Measurements from ENCODE around the gene KRTAP1-3.
"Not testable (repeated sequence)": the region's sequence is repeated elsewhere in the genome, so short reads cannot be mapped to it uniquely, and the experiment has no call there.

KRTAP1-3 gene

GRCh38 chr17:41003926-41004325 is 30.7 kb downstream of the KRTAP1-3 start:
- no peak for DNase-seq (ENCODE audit: extremely low read depth, low read depth)
- no peak for TF ChIP-seq CTCF (IDR thresholded peaks at IDR 0.05; ENCODE audit: low read depth, low read length, missing control alignments)

GRCh38 chr17:41002814-41003213 is 31.9 kb downstream of the KRTAP1-3 start:
- H3K4me3 ChIP-seq (replicated peaks; ENCODE audit: low read depth, low read length): no peak overlapping the region
- no peak for DNase-seq (ENCODE audit: extremely low read depth, low read depth)
- no peak for TF ChIP-seq CTCF (IDR thresholded peaks at IDR 0.05; ENCODE audit: low read depth, low read length, missing control alignments)

More at GRCh38 chr17:41003926-41004325, 30.7 kb downstream of the KRTAP1-3 start:
- H3K4me3 ChIP-seq (replicated peaks; ENCODE audit: low read depth, low read length): no peak overlapping the region

GRCh38 chr17:41001795-41002194 is 32.9 kb downstream of the KRTAP1-3 start:
- no peak for TF ChIP-seq CTCF (IDR thresholded peaks at IDR 0.05; ENCODE audit: low read depth, low read length, missing control alignments)
- DNase-seq (ENCODE audit: extremely low read depth, low read depth): no peak

GRCh38 chr17:40999563-40999962 is 35.1 kb downstream of the KRTAP1-3 start, which contains the start of gene KRTAP3-2:
KRTAP3-2 (minus strand) TSS chr17:40999906; CDS start chr17:40999853, 53 bp downstream.
- not testable (repeated sequence) for DNase-seq (ENCODE audit: extremely low read depth, low read depth)

More at GRCh38 chr17:41001795-41002194, 32.9 kb downstream of the KRTAP1-3 start:
- no peak overlapping the region for H3K4me3 ChIP-seq (replicated peaks; ENCODE audit: low read depth, low read length)

GRCh38 chr17:40997361-40997760 is 37.3 kb downstream of the KRTAP1-3 start:
- H3K4me3 ChIP-seq (replicated peaks; ENCODE audit: low read depth, low read length): no peak overlapping the region
- no peak for TF ChIP-seq CTCF (IDR thresholded peaks at IDR 0.05; ENCODE audit: low read depth, low read length, missing control alignments)
- DNase-seq (ENCODE audit: extremely low read depth, low read depth): no peak

More at GRCh38 chr17:40999563-40999962, 35.1 kb downstream of the KRTAP1-3 start, which contains the start of gene KRTAP3-2:
- H3K4me3 ChIP-seq (replicated peaks; ENCODE audit: low read depth, low read length): not testable (repeated sequence)

GRCh38 chr17:40996829-40997228 is 37.8 kb downstream of the KRTAP1-3 start:
- TF ChIP-seq CTCF (IDR thresholded peaks at IDR 0.05; ENCODE audit: low read depth, low read length, missing control alignments): no peak
- DNase-seq (ENCODE audit: extremely low read depth, low read depth): no peak
- H3K4me3 ChIP-seq (replicated peaks; ENCODE audit: low read depth, low read length): no peak overlapping the region

GRCh38 chr17:40995116-40995515 is 39.6 kb downstream of the KRTAP1-3 start:
- DNase-seq (ENCODE audit: extremely low read depth, low read depth): no peak
- H3K4me3 ChIP-seq (replicated peaks; ENCODE audit: low read depth, low read length): no peak overlapping the region
- no peak for TF ChIP-seq CTCF (IDR thresholded peaks at IDR 0.05; ENCODE audit: low read depth, low read length, missing control alignments)
